KOPT-K1 (cell line): ENCODE results near the gene CSDE1.
A peak's percentile ranks its signal among the peaks of the same experiment; 100 is the strongest.

Experiments
- H3K27ac ChIP-seq: fragments of 200-600 bp; sonication (generic); 2 replicates; pipeline ENCODE4 v1.5.1; 2016; ENCODE audit warnings: antibody characterized with exemption, mild to moderate bottlenecking, low read depth, low read length; ENCODE audit not compliant: poor library complexity, severe bottlenecking
- H3K36me3 ChIP-seq: fragments of 200-600 bp; sonication (generic); 2 replicates; pipeline ENCODE4 v1.5.1; 2017; ENCODE audit warnings: antibody characterized with exemption, mild to moderate bottlenecking, low read length, moderate library complexity; ENCODE audit not compliant: insufficient read depth
- H3K9me3 ChIP-seq: fragments of 200-600 bp; sonication (generic); 2 replicates; pipeline ENCODE4 v1.5.1; 2017; ENCODE audit warnings: antibody characterized with exemption, low read length, mild to moderate bottlenecking; ENCODE audit not compliant: insufficient read depth, poor library complexity, severe bottlenecking

CSDE1 gene

GRCh38 chr1:114725230-114725629 is 32.6 kb downstream of the CSDE1 start:
- H3K36me3 ChIP-seq, result peaks cover 100% of the 10 kb centered on the region
- no peak overlapping the region for H3K27ac ChIP-seq
- no peaks in the 10 kb centered on the region for H3K9me3 ChIP-seq

- H3K27ac ChIP-seq, result no peak overlapping the region
- H3K36me3 ChIP-seq, result peaks cover 100% of the 10 kb centered on the region
- no peaks in the 10 kb centered on the region for H3K9me3 ChIP-seq
These were observed 33.9 kb downstream of the CSDE1 start for GRCh38 chr1:114723915-114724314.

GRCh38 chr1:114723457-114723856 is 34.3 kb downstream of the CSDE1 start:
- H3K27ac ChIP-seq, result no peak overlapping the region
- H3K9me3 ChIP-seq, result no peaks in the 10 kb centered on the region
- H3K36me3 ChIP-seq, result peaks cover 100% of the 10 kb centered on the region

GRCh38 chr1:114720492-114720891 is 37.3 kb downstream of the CSDE1 start:
- H3K27ac ChIP-seq, result no peak overlapping the region
- H3K9me3 ChIP-seq, result no peaks in the 10 kb centered on the region
- H3K36me3 ChIP-seq, result peaks cover 87% of the 10 kb centered on the region

- Histone ChIP-seq H3K9me3 (no peaks in the 10 kb centered on the region), H3K27ac (no peak overlapping the region), H3K36me3 (peaks cover 78% of the 10 kb centered on the region)
These were observed 38.4 kb downstream of the CSDE1 start for GRCh38 chr1:114719424-114719787.

GRCh38 chr1:114718661-114719423 is 38.9 kb downstream of the CSDE1 start:
- Histone ChIP-seq H3K9me3 (no peaks in the 10 kb centered on the region), H3K36me3 (peaks cover 78% of the 10 kb centered on the region), H3K27ac (no peak overlapping the region)

GRCh38 chr1:114716304-114717170 is 41.2 kb downstream of the CSDE1 start, which contains the start of gene NRAS:
Gene NRAS, minus strand, starts transcription at chr1:114716771. Its CDS starts 611 bp downstream, at chr1:114716160.
- Histone ChIP-seq H3K36me3 (peaks cover 78% of the 10 kb centered on the region), H3K9me3 (no peaks in the 10 kb centered on the region), H3K27ac (peak within 1 kb of the TSS; percentile 88)

GRCh38 chr1:114715952-114716303 is 41.9 kb downstream of the CSDE1 start:
- H3K27ac ChIP-seq, result peak overlapping the region; percentile 88
- peaks cover 78% of the 10 kb centered on the region for H3K36me3 ChIP-seq
- H3K9me3 ChIP-seq, result no peaks in the 10 kb centered on the region

- Histone ChIP-seq H3K27ac (no peak overlapping the region), H3K9me3 (no peaks in the 10 kb centered on the region), H3K36me3 (peaks cover 75% of the 10 kb centered on the region)
These were observed 44.8 kb downstream of the CSDE1 start for GRCh38 chr1:114712977-114713376.

- Histone ChIP-seq H3K27ac (no peak overlapping the region), H3K9me3 (no peaks in the 10 kb centered on the region), H3K36me3 (peaks cover 89% of the 10 kb centered on the region)
These were observed 47.4 kb downstream of the CSDE1 start for GRCh38 chr1:114710360-114710759.

GRCh38 chr1:114707604-114708003 is 50.2 kb downstream of the CSDE1 start:
- H3K36me3 ChIP-seq, result peaks cover 77% of the 10 kb centered on the region
- no peaks in the 10 kb centered on the region for H3K9me3 ChIP-seq
- no peak overlapping the region for H3K27ac ChIP-seq

GRCh38 chr1:114703242-114703641 is 54.5 kb downstream of the CSDE1 start:
- H3K36me3 ChIP-seq, result peaks cover 37% of the 10 kb centered on the region
- no peaks in the 10 kb centered on the region for H3K9me3 ChIP-seq
- no peak overlapping the region for H3K27ac ChIP-seq

GRCh38 chr1:114702737-114703136 is 55.0 kb downstream of the CSDE1 start:
- H3K27ac ChIP-seq, result no peak overlapping the region
- H3K9me3 ChIP-seq, result no peaks in the 10 kb centered on the region
- peaks cover 32% of the 10 kb centered on the region for H3K36me3 ChIP-seq

- Histone ChIP-seq H3K36me3 (peaks cover 24% of the 10 kb centered on the region), H3K27ac (no peak overlapping the region), H3K9me3 (no peaks in the 10 kb centered on the region)
These were observed 55.9 kb downstream of the CSDE1 start for GRCh38 chr1:114701931-114702330.

GRCh38 chr1:114700036-114700600 is 57.7 kb downstream of the CSDE1 start:
- Histone ChIP-seq H3K9me3 (no peaks in the 10 kb centered on the region), H3K27ac (no peak overlapping the region), H3K36me3 (0 out of 2 replicates have a peak, but pooled peaks cover 6% of the 10 kb centered on the region)
